ENCODE data around the gene UBN2. TPM values are rescaled to one million over a fixed set of nuclear protein-coding genes. Genes with fewer than 3 reads are reported as not detected.
"Not testable (repeated sequence)": the region's sequence is repeated elsewhere in the genome, so short reads cannot be mapped to it uniquely, and the experiment has no call there.

Gene UBN2
- total RNA-seq, 2 donors from 2014 or later = 45.3 to 48.8 TPM

GRCh38 chr7:139317939-139318505 lies 87.0 kb downstream of the UBN2 start:
- H3K36me3 Mint-ChIP-seq (ENCODE audit: low read depth) = no peaks in the 10 kb centered on the region
- H3K9ac ChIP-seq (ENCODE audit: extremely low read depth, low read length, poor library complexity, severe bottlenecking) = no peak overlapping the region
- no peak for DNase-seq
- no peak overlapping the region for H3K27ac ChIP-seq (ENCODE audit: low read depth, low read length)
- peaks cover 3% of the 10 kb centered on the region for H3K4me1 ChIP-seq (ENCODE audit: control insufficient read depth, insufficient read depth, low read length)
- 92 to 94% methylated on average over 4 to 5 of the region's 5 CpGs for WGBS, 2 experiments (ENCODE audit: insufficient coverage in 1 of 2, insufficient read length in 1 of 2)
- no peaks in the 10 kb centered on the region for H3K9me3 ChIP-seq (ENCODE audit: control insufficient read depth, low read length)
- no peak overlapping the region for H3K4me3 ChIP-seq (ENCODE audit: low read length)
- no peaks in the 10 kb centered on the region for H3K36me3 ChIP-seq (ENCODE audit: control insufficient read depth, insufficient read depth, low read length)
- H3K27me3 ChIP-seq (ENCODE audit: control insufficient read depth, insufficient read depth, low read length, poor library complexity, severe bottlenecking) = no peaks in the 10 kb centered on the region
- H3K9me3 Mint-ChIP-seq = no peaks in the 10 kb centered on the region
- H3K4me1 Mint-ChIP-seq = peaks cover 4% of the 10 kb centered on the region
- H3K27me3 Mint-ChIP-seq (ENCODE audit: insufficient read depth) = no peaks in the 10 kb centered on the region
- H3K4me3 Mint-ChIP-seq = no peak overlapping the region
- TF ChIP-seq, protein P1, sequence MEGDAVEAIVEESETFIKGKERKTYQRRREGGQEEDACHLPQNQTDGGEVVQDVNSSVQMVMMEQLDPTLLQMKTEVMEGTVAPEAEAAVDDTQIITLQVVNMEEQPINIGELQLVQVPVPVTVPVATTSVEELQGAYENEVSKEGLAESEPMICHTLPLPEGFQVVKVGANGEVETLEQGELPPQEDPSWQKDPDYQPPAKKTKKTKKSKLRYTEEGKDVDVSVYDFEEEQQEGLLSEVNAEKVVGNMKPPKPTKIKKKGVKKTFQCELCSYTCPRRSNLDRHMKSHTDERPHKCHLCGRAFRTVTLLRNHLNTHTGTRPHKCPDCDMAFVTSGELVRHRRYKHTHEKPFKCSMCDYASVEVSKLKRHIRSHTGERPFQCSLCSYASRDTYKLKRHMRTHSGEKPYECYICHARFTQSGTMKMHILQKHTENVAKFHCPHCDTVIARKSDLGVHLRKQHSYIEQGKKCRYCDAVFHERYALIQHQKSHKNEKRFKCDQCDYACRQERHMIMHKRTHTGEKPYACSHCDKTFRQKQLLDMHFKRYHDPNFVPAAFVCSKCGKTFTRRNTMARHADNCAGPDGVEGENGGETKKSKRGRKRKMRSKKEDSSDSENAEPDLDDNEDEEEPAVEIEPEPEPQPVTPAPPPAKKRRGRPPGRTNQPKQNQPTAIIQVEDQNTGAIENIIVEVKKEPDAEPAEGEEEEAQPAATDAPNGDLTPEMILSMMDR (conservative IDR thresholded peaks at IDR 0.05) = no peak
- no peak overlapping the region for H3K27ac Mint-ChIP-seq

- peaks cover 3% of the 10 kb centered on the region for H3K4me1 ChIP-seq (ENCODE audit: control insufficient read depth, insufficient read depth, low read length)
- H3K36me3 ChIP-seq (ENCODE audit: control insufficient read depth, insufficient read depth, low read length) = no peaks in the 10 kb centered on the region
- Mint-ChIP-seq H3K4me3 (no peak overlapping the region), H3K36me3 (ENCODE audit: low read depth) (no peaks in the 10 kb centered on the region), H3K4me1 (peaks cover 4% of the 10 kb centered on the region), H3K27me3 (ENCODE audit: insufficient read depth) (peaks cover under 1% of the 10 kb centered on the region), H3K9me3 (no peaks in the 10 kb centered on the region), H3K27ac (no peak overlapping the region)
- 82 to 84% methylated on average over 8 to 11 of the region's 11 CpGs for WGBS, 2 experiments (ENCODE audit: insufficient coverage in 1 of 2, insufficient read length in 1 of 2)
- H3K27me3 ChIP-seq (ENCODE audit: control insufficient read depth, insufficient read depth, low read length, poor library complexity, severe bottlenecking) = no peaks in the 10 kb centered on the region
- H3K9me3 ChIP-seq (ENCODE audit: control insufficient read depth, low read length) = no peaks in the 10 kb centered on the region
- TF ChIP-seq, protein P1 (conservative IDR thresholded peaks at IDR 0.05) = peak; percentile 77
- H3K27ac ChIP-seq (ENCODE audit: low read depth, low read length) = no peak overlapping the region
- DNase-seq = peak; percentile 81
- H3K9ac ChIP-seq (ENCODE audit: extremely low read depth, low read length, poor library complexity, severe bottlenecking) = no peak overlapping the region
- H3K4me3 ChIP-seq (ENCODE audit: low read length) = no peak overlapping the region
Observed at GRCh38 chr7:139321071-139321745, 90.2 kb downstream of the UBN2 start.

DNA sequence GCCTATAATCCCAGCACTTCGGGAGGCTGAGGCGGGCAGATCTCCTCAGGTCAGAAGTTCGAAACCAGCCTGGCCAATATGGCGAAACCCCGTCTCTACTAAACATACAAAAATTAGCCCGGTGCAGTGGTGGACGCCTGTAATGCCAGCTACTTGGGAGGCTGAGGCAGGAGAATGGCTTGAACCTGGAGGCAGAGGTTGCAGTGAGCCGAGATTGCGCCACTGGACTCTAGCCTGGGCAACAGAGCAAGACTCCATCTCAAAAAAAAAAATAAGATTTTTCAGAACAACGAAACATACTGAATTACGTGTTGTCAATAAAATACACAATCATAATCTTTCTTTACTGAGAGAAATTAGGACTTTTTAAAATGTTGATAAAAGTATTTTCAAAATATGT lies 93.7 kb downstream of the UBN2 start:
- not testable (repeated sequence) for H3K4me1 Mint-ChIP-seq; H3K36me3 Mint-ChIP-seq (ENCODE audit: low read depth); H3K9me3 ChIP-seq (ENCODE audit: control insufficient read depth, low read length); H3K9me3 Mint-ChIP-seq; H3K36me3 ChIP-seq (ENCODE audit: control insufficient read depth, insufficient read depth, low read length); H3K4me3 ChIP-seq (ENCODE audit: low read length); H3K27me3 Mint-ChIP-seq (ENCODE audit: insufficient read depth); H3K27ac ChIP-seq (ENCODE audit: low read depth, low read length); H3K4me1 ChIP-seq (ENCODE audit: control insufficient read depth, insufficient read depth, low read length); H3K27ac Mint-ChIP-seq; H3K4me3 Mint-ChIP-seq; DNase-seq; H3K27me3 ChIP-seq (ENCODE audit: control insufficient read depth, insufficient read depth, low read length, poor library complexity, severe bottlenecking); H3K9ac ChIP-seq (ENCODE audit: extremely low read depth, low read length, poor library complexity, severe bottlenecking)
- 90 to 92% methylated on average over 2 to 9 of the region's 11 CpGs for WGBS, 2 experiments (ENCODE audit: insufficient coverage in 1 of 2, insufficient read length in 1 of 2)

Measured in endodermal cell (in vitro differentiated cells).